Left forelimb (tissue), 1 donor: Measurements from ENCODE around the gene ADIPOR2.

Experiments
- DNase-seq: peaks from one replicate; pipeline ENCODE4 v3.0.0-alpha.2; 2018; ENCODE audit warnings: low spot score

ADIPOR2 gene

GRCh38 chr12:1690578-1691122, at the start of gene ADIPOR2:
TSS of gene ADIPOR2 (plus strand) at chr12:1691070. CDS start at chr12:1754344, 63,274 bp downstream.
- peak; percentile 96 for DNase-seq

GRCh38 chr12:1642513-1642912, 48.4 kb upstream of the ADIPOR2 start:
- no peak for DNase-seq

- DNase-seq = no peak
Observed at GRCh38 chr12:1643043-1643442, 47.8 kb upstream of the ADIPOR2 start.

- DNase-seq = no peak
Observed at GRCh38 chr12:1643905-1644533, 46.9 kb upstream of the ADIPOR2 start.

- peak; percentile 87 for DNase-seq
Observed at GRCh38 chr12:1644534-1645438, 46.1 kb upstream of the ADIPOR2 start.

GRCh38 chr12:1645819-1646218, 45.1 kb upstream of the ADIPOR2 start:
- no peak for DNase-seq

- no peak for DNase-seq
Observed at GRCh38 chr12:1646569-1647284, 44.1 kb upstream of the ADIPOR2 start.

GRCh38 chr12:1647285-1647669, 43.6 kb upstream of the ADIPOR2 start:
- DNase-seq = no peak

GRCh38 chr12:1650260-1650977, 40.5 kb upstream of the ADIPOR2 start:
- no peak for DNase-seq

- DNase-seq = no peak
Observed at GRCh38 chr12:1650978-1651361, 39.9 kb upstream of the ADIPOR2 start.

GRCh38 chr12:1651946-1652345, 38.9 kb upstream of the ADIPOR2 start:
- DNase-seq = no peak

GRCh38 chr12:1655225-1655788, 35.6 kb upstream of the ADIPOR2 start:
- no peak for DNase-seq

GRCh38 chr12:1656902-1657301, 34.0 kb upstream of the ADIPOR2 start:
- no peak for DNase-seq

GRCh38 chr12:1657688-1658087, 33.2 kb upstream of the ADIPOR2 start:
- no peak for DNase-seq

- no peak for DNase-seq
Observed at GRCh38 chr12:1660304-1661187, 30.3 kb upstream of the ADIPOR2 start.

- DNase-seq = peak; percentile 93
Observed at GRCh38 chr12:1661553-1662335, 29.1 kb upstream of the ADIPOR2 start.

GRCh38 chr12:1662761-1663439, 28.0 kb upstream of the ADIPOR2 start:
- DNase-seq = peak; percentile 70

GRCh38 chr12:1663440-1664132, 27.3 kb upstream of the ADIPOR2 start:
- no peak for DNase-seq
